Stimulated activated CD4-positive, alpha-beta T cell treated with anti-CD3 and anti-CD28 coated beads, TNF-alpha, amount 100 ng/mL, for 4 hours (primary cell): ENCODE results near the gene DNPEP.
A peak's percentile ranks its signal among the peaks of the same experiment; 100 is the strongest.
"Not testable (repeated sequence)": the region's sequence is repeated elsewhere in the genome, so short reads cannot be mapped to it uniquely, and the experiment has no call there.

ENCODE experiments used
- DNase-seq, 3 experiments: peaks; one replicate each; pipeline ENCODE4 v3.0.0-alpha.2; 2020; ENCODE audit warnings: low read depth in 3 of 3

DNPEP gene

GRCh38 chr2:219419331-219420197 is 31.9 kb upstream of the DNPEP start:
- no peak for DNase-seq

GRCh38 chr2:219419012-219419324 is 31.3 kb upstream of the DNPEP start:
- DNase-seq, result no peak

- DNase-seq, result no peak
Measured at GRCh38 chr2:219418155-219419011, 30.7 kb upstream of the DNPEP start, which contains the start of gene DES. TSS of gene DES (plus strand) at chr2:219418377. CDS start at chr2:219418463, 86 bp downstream.

GRCh38 chr2:219417374-219417773 is 29.7 kb upstream of the DNPEP start:
- peak in 2 of 3 experiments; percentile 28 to 34 for DNase-seq

GRCh38 chr2:219416938-219417337 is 29.2 kb upstream of the DNPEP start:
- no peak for DNase-seq

- DNase-seq, result no peak
Measured at GRCh38 chr2:219416235-219416602, 28.5 kb upstream of the DNPEP start.

- DNase-seq, result no peak
Measured at GRCh38 chr2:219415580-219416234, 28.0 kb upstream of the DNPEP start.

GRCh38 chr2:219414857-219415256 is 27.1 kb upstream of the DNPEP start:
- DNase-seq, result no peak

- no peak for DNase-seq
Measured at GRCh38 chr2:219410390-219410789, 22.7 kb upstream of the DNPEP start.

GRCh38 chr2:219409619-219410018 is 21.9 kb upstream of the DNPEP start:
- DNase-seq, result no peak

GRCh38 chr2:219408631-219409030 is 20.9 kb upstream of the DNPEP start:
- DNase-seq, result no peak

GRCh38 chr2:219408204-219408603 is 20.5 kb upstream of the DNPEP start:
- DNase-seq, result no peak

- not testable (repeated sequence) for DNase-seq
Measured at GRCh38 chr2:219407343-219407742, 19.6 kb upstream of the DNPEP start.

- DNase-seq, result no peak
Measured at GRCh38 chr2:219406861-219407230, 19.1 kb upstream of the DNPEP start.

- DNase-seq, result no peak
Measured at GRCh38 chr2:219405958-219406860, 18.5 kb upstream of the DNPEP start.

- DNase-seq, result no peak
Measured at GRCh38 chr2:219405451-219405850, 17.7 kb upstream of the DNPEP start.

GRCh38 chr2:219404954-219405353 is 17.2 kb upstream of the DNPEP start:
- no peak for DNase-seq

GRCh38 chr2:219404291-219404910 is 16.7 kb upstream of the DNPEP start:
- no peak for DNase-seq

- no peak for DNase-seq
Measured at GRCh38 chr2:219403861-219404260, 16.1 kb upstream of the DNPEP start.

GRCh38 chr2:219402665-219403515 is 15.2 kb upstream of the DNPEP start:
- peak in 1 of 3 experiments; percentile 56 for DNase-seq
